Pancreas (tissue), 10 donors: ENCODE results near the gene IQGAP2. TPM values are rescaled to one million over a fixed set of nuclear protein-coding genes. Genes with fewer than 3 reads are reported as not detected.

Experiments
- ATAC-seq, 4 donors: fragments of 200-7000 bp; cut with Tn5 transposase; one replicate each; pipeline versions ENCODE4 v1.8.0 to v1.9.1; 2020; ENCODE audit warnings: mild to moderate bottlenecking in 4 of 4, moderate library complexity in 4 of 4
- DNase-seq, 6 donors: peaks; one replicate each; pipeline ENCODE4 v3.0.0-alpha.2; 2020
- FAIRE-seq: peaks from 2 replicates; lab custom pipeline; 2012; peaks lifted over from hg19 to GRCh38; lab: Jason Lieb, UNC
- H3K27ac ChIP-seq, 4 donors: fragments of 200-600 bp; sonication (generic); 1 replicate in 3 of 4; 2 replicates in 1 of 4; pipeline versions ENCODE4 v1.5.0 to v1.8.0; 2020
- H3K27me3 ChIP-seq, 4 donors: fragments of 200-600 bp; one replicate each; pipeline ENCODE4 v1.8.0; 2021
- H3K36me3 ChIP-seq, 3 donors: fragments of 200-600 bp; sonication (generic) in 1 of 3; one replicate each; pipeline versions ENCODE4 v1.5.0 to v1.8.0; 2020 to 2021
- H3K4me1 ChIP-seq, 3 donors: fragments of 200-600 bp; one replicate each; pipeline ENCODE4 v1.8.0; 2021
- H3K4me3 ChIP-seq, 4 donors: fragments of 200-600 bp; sonication (generic) in 2 of 4; one replicate each; pipeline versions ENCODE4 v1.5.0 to v1.8.0; 2020 to 2021
- H3K9me3 ChIP-seq, 4 donors: fragments of 200-600 bp; one replicate each; pipeline ENCODE4 v1.8.0; 2021
- WGBS, 2 donors: extraction: QIAGEN DNeasy Blood & Tissue Kit; methylation state at CpG; one replicate each; pipeline ENCODE4 v1.1.7; 2013; 5-methylcytosine and 5-hydroxymethylcytosine counted together
- intact Hi-C, 3 donors: fragments of 100-400 bp; cut with DNase I; formaldehyde crosslinking; loops; one replicate each; pipeline versions ENCODE4 v1.11.1 to v1.14.2; 2022
- polyA plus RNA-seq, 2 donors: library from polyadenylated mRNA; stranded (reverse); fragments of 200-250 nt; gene quantifications; one replicate each; pipeline ENCODE4 v1.2.3, GENCODE V29; 2013
- total RNA-seq, 6 donors: library from RNA; stranded (reverse); fragmentation: NEBNext Ultra II Directional in 4 of 6; extraction: Animal tissue kit (Norgen Biotek cat#: 25700) in 4 of 6; gene quantifications; one replicate each; pipeline versions ENCODE4 v1.2.1 to v1.2.4, GENCODE V29; 2021 to 2023
- TF ChIP-seq, protein P1 (sequence below), 4 donors: fragments of 200-600 bp; sonication (generic) in 3 of 4; IDR thresholded peaks; one replicate each; pipeline versions ENCODE4 v1.5.0 to v1.8.0; 2021; ENCODE audit warnings: antibody characterized with exemption in 4 of 4
- donor health status: healthy with polysubstance abuse.
- donor health status: DM: no; HTN: no; CAD: no; lungs with moderate emphysema.
- donor health status: DM: no; HTN: no; CAD: no.
- donor health status: control.
- donor health status: control.
- donor health status: Bipolar disorder and iron deficiency.
- donor health status: DM: yes; HTN: yes; CAD: no.
- donor health status: DM: no; HTN: no; CAD: no.
- donor health status: DM: no; HTN: no; CAD: no.
- donor health status: DM: yes; HTN: yes; CAD: no.

Gene IQGAP2
- total and polyA plus RNA-seq, 8 donors: 14.4 to 54.0 (median 35.2) TPM

DNA sequence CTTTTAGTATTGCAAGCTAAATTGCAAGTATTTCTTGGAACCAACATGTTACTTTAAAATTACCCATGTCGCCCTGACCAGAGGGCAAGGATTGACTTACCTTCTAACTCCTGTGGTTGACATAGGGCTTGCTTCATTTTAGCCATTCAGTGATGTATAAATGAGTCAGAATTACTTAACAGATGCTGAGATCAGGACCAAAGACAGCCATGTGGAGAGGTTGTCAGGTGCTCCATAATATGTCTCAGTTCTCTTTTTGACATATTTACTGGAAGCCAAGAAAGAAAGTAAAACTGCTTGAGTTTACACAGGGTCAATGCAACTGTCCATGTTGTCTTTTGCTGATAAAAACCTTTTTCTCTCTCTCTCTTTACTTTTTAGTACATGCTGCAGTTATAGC is 186.9 kb downstream of the IQGAP2 start:
- H3K27ac ChIP-seq: no peak overlapping the region
- FAIRE-seq (no peak), ATAC-seq (no peak), DNase-seq (no peak)
- 93 to 100% methylated on average over 1 of the region's 1 CpG for WGBS, 2 donors
- TF ChIP-seq, protein P1, sequence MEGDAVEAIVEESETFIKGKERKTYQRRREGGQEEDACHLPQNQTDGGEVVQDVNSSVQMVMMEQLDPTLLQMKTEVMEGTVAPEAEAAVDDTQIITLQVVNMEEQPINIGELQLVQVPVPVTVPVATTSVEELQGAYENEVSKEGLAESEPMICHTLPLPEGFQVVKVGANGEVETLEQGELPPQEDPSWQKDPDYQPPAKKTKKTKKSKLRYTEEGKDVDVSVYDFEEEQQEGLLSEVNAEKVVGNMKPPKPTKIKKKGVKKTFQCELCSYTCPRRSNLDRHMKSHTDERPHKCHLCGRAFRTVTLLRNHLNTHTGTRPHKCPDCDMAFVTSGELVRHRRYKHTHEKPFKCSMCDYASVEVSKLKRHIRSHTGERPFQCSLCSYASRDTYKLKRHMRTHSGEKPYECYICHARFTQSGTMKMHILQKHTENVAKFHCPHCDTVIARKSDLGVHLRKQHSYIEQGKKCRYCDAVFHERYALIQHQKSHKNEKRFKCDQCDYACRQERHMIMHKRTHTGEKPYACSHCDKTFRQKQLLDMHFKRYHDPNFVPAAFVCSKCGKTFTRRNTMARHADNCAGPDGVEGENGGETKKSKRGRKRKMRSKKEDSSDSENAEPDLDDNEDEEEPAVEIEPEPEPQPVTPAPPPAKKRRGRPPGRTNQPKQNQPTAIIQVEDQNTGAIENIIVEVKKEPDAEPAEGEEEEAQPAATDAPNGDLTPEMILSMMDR (IDR thresholded peaks at IDR 0.05): no peak
- H3K27me3 ChIP-seq: no peaks in the 10 kb centered on the region
- no peak overlapping the region for H3K4me3 ChIP-seq
- H3K36me3 ChIP-seq: peaks cover 0 to 29% (median 0%) of the 10 kb centered on the region in 3 donors
- H3K9me3 ChIP-seq: no peaks in the 10 kb centered on the region
- no peaks in the 10 kb centered on the region for H3K4me1 ChIP-seq
- intact Hi-C loops: no loop called here

DNA sequence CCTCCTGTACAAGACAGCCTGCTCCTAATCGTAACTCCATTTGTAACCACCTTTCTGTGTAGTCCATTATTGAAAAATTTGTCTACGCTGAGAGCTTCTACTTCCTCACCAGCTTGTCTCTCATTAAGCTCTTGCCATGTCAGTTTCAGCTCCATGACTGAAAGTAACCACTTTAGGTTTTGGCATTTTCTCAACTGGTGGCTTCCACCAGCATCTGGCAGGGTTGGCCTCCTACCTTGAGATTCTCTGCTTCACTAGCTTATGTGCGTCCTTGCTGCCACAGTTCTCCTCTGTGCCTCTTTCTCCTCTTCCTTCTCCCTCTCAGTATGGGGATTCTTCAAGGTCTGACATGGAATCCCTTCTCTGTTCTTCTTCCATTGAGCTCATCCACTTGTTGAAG is 188.3 kb downstream of the IQGAP2 start:
- TF ChIP-seq, protein P1 (IDR thresholded peaks at IDR 0.05): no peak
- DNase-seq: no peak
- FAIRE-seq: no peak

DNA sequence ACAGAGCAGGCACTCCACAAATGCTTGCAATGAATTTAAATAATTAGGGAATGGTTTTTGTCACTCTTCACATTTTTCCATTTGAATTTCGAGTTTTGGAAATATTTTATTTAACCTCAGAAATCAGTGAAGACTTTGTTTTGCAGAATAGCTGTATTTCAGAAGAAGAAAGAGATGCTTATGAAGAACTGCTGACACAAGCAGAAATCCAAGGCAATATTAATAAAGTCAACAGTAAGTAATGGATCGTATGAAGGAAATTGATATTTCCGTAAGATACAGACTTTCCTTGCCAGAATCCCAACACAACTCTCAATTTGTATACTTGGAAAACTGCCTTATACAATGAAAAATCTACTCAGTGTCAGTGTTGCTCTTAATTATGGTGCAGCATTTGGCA is 189.6 kb downstream of the IQGAP2 start:
- no peak overlapping the region for H3K4me3 ChIP-seq
- WGBS, 2 donors: 70 to 75% methylated on average over 3 of the region's 3 CpGs
- no peak overlapping the region for H3K27ac ChIP-seq
- ATAC-seq (no peak), FAIRE-seq (no peak), DNase-seq (no peak)
- H3K4me1 ChIP-seq: no peaks in the 10 kb centered on the region
- no peaks in the 10 kb centered on the region for H3K9me3 ChIP-seq
- H3K36me3 ChIP-seq: peaks cover 0 to 29% (median 0%) of the 10 kb centered on the region in 3 donors
- intact Hi-C loops: no loop called here
- no peaks in the 10 kb centered on the region for H3K27me3 ChIP-seq
- TF ChIP-seq, protein P1 (IDR thresholded peaks at IDR 0.05): no peak

More for the DNA sequence above, 188.3 kb downstream of the IQGAP2 start:
- Histone ChIP-seq H3K4me1 (no peaks in the 10 kb centered on the region), H3K27me3 (no peaks in the 10 kb centered on the region), H3K9me3 (no peaks in the 10 kb centered on the region), H3K4me3 (no peak overlapping the region), H3K36me3 (peaks cover 0 to 29% (median 0%) of the 10 kb centered on the region in 3 donors), H3K27ac (no peak overlapping the region)
- WGBS, 2 donors: 94 to 97% methylated on average over 3 of the region's 3 CpGs
- intact Hi-C loops: no loop called here
- no peak for ATAC-seq

DNA sequence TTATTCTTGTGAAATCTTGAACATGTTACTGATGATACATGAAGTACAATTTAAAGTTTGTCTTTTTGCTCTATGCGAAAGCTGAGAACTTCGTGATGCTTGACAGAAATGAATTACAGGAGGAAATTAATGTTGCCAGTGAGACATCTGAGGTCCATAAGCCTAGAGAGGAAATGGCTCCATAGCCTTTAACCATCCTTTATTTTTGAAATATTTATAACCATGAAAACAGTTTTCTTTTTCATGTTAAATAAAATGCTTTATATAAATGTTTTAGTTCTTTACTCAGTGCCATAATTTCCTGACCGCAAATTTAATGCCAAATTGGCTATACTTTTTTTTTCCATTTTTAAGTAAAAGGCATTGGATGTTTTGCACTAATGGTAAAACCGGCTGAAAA is 191.0 kb downstream of the IQGAP2 start:
- Histone ChIP-seq H3K9me3 (no peaks in the 10 kb centered on the region), H3K27ac (no peak overlapping the region), H3K4me1 (no peaks in the 10 kb centered on the region), H3K4me3 (no peak overlapping the region), H3K27me3 (no peaks in the 10 kb centered on the region), H3K36me3 (peaks cover 0 to 29% (median 0%) of the 10 kb centered on the region in 3 donors)
- TF ChIP-seq, protein P1 (IDR thresholded peaks at IDR 0.05): no peak
- WGBS, 2 donors: 91 to 97% methylated on average over 4 of the region's 4 CpGs
- no peak for DNase-seq
- intact Hi-C loops: no loop called here
- no peak for ATAC-seq
- no peak for FAIRE-seq

DNA sequence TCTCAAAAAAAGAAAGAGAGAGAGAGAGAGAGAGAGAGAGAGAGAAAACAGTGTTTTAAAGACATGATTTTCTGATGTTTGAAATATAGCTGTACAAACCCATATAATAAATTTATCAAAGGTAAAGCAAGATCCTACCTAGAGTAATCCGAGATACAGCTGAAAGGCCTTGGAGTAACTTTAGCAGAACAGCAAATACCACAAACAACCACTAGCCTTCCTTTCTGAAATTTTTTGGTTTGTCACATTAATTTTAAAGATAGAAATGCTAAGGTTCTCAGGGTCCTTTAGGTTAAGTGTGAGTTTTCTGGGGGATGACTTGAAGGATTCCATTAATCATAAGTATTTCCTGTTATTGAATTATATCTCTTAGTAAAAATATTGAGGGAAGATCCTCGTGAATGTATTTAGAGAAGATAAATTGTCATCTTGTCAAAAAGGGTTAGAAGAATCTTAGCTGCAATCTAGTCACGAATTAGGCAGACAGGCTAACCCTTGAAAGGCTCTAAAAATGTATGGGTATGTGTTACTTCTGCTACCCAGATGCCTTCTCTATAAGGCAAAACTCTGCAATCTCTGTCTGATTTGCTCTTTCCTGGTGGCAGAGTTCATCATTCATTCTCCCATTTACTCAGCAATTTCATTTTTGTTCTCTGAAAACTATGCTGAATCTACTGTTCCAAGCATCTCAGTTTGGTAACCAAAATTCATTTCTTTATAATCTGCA is 192.8 kb downstream of the IQGAP2 start:
- Histone ChIP-seq H3K9me3 (no peaks in the 10 kb centered on the region), H3K36me3 (peaks cover 0 to 19% (median 0%) of the 10 kb centered on the region in 3 donors), H3K27ac (no peak overlapping the region), H3K4me1 (no peaks in the 10 kb centered on the region), H3K4me3 (no peak overlapping the region), H3K27me3 (no peaks in the 10 kb centered on the region)
- ATAC-seq (no peak), DNase-seq (no peak), FAIRE-seq (no peak)
- intact Hi-C loops: no loop called here
- WGBS, 2 donors: 82 to 84% methylated on average over 3 of the region's 3 CpGs
- TF ChIP-seq, protein P1 (IDR thresholded peaks at IDR 0.05): no peak
